NT2/D1 (cell line): Measurements from ENCODE around the gene HS6ST3.

Experiments
- SUZ12 ChIP-seq: IDR thresholded peaks from 2 replicates; pipeline ENCODE4 v1.6.1; 2011; ENCODE audit not compliant: insufficient read length, insufficient read depth; ENCODE audit errors: extremely low read depth
- YY1 ChIP-seq: IDR thresholded peaks from 2 replicates; pipeline ENCODE4 v1.6.1; 2011; ENCODE audit not compliant: insufficient read length, insufficient read depth
- ZNF274 ChIP-seq: IDR thresholded peaks from 2 replicates; pipeline ENCODE4 v1.6.1; 2011; ENCODE audit warnings: mild to moderate bottlenecking, low read depth, low read length

GRCh38 chr13:96519380-96519779 lies 429.5 kb downstream of the HS6ST3 start:
- TF ChIP-seq SUZ12 (no peak), YY1 (no peak), ZNF274 (no peak)
